OCI-LY7 (cell line): Measurements from ENCODE around the gene ADD2. TPM values are rescaled to one million over a fixed set of nuclear protein-coding genes. Genes with fewer than 3 reads are reported as not detected.

ENCODE experiments used
- BruUV-seq: library from RNA; stranded (reverse); fragments of 400-500 nt; replicated peaks from 2 replicates; lab custom pipeline; 2021; lab: Mats Ljungman, UMichigan
- CTCF ChIA-PET: fragments of 300-600 bp; sonication (Branson Sonifier 250); formaldehyde crosslinking; loops from one replicate; lab custom pipeline; 2022; ENCODE audit warnings: antibody characterized with exemption; ENCODE audit not compliant: unreplicated experiment; lab: Charles Lee
- POLR2A ChIA-PET: fragments of 300-600 bp; sonication (Branson Sonifier 250); formaldehyde crosslinking; loops from one replicate; lab custom pipeline; 2022; ENCODE audit warnings: antibody characterized with exemption; lab: Charles Lee
- DNase-seq: peaks from one replicate; pipeline ENCODE4 v3.0.0-alpha.2; 2015; ENCODE audit warnings: low spot score
- H2AFZ ChIP-seq: fragments of 200-600 bp; sonication (generic), shearing (Covaris generic); 2 replicates; pipeline ENCODE4 v1.6.1; 2014; ENCODE audit warnings: mild to moderate bottlenecking, antibody characterized with exemption, low read length, moderate library complexity
- H3K27ac ChIP-seq: fragments of 200-600 bp; sonication (generic); 2 replicates; pipeline ENCODE4 v1.5.1; 2014; ENCODE audit warnings: mixed run types, low read depth, mild to moderate bottlenecking, moderate library complexity, low read length, inconsistent platforms; ENCODE audit not compliant: poor library complexity, severe bottlenecking
- H3K36me3 ChIP-seq: fragments of 200-600 bp; sonication (generic); 2 replicates; pipeline ENCODE4 v1.6.1; 2014; ENCODE audit warnings: mild to moderate bottlenecking, antibody characterized with exemption, low read length, moderate library complexity, mixed read lengths; ENCODE audit not compliant: insufficient read depth
- H3K4me1 ChIP-seq: fragments of 200-600 bp; sonication (generic); 2 replicates; pipeline ENCODE4 v1.5.1; 2014; ENCODE audit warnings: mild to moderate bottlenecking, low read length; ENCODE audit not compliant: insufficient read depth, poor library complexity, severe bottlenecking
- H3K4me2 ChIP-seq: fragments of 200-600 bp; sonication (generic); 2 replicates; pipeline ENCODE4 v1.6.1; 2014; ENCODE audit warnings: mild to moderate bottlenecking, low read length
- H3K4me3 ChIP-seq: fragments of 200-600 bp; sonication (generic); 2 replicates; pipeline ENCODE4 v1.5.1; 2014; ENCODE audit warnings: mild to moderate bottlenecking, low read depth, low read length; ENCODE audit not compliant: poor library complexity, severe bottlenecking
- H3K79me2 ChIP-seq: fragments of 200-600 bp; sonication (generic); 2 replicates; pipeline ENCODE4 v1.6.1; 2016; ENCODE audit warnings: low read depth, mild to moderate bottlenecking, low read length, moderate library complexity, mixed read lengths; ENCODE audit not compliant: insufficient read depth
- H3K9me2 ChIP-seq: fragments of 200-600 bp; sonication (generic); 2 replicates; pipeline ENCODE4 v1.6.1; 2016; ENCODE audit warnings: mild to moderate bottlenecking, low read length, mixed read lengths; ENCODE audit not compliant: insufficient read depth
- H3K9me3 ChIP-seq: fragments of 200-600 bp; sonication (generic); 2 replicates; pipeline ENCODE4 v1.6.1; 2014; ENCODE audit warnings: mild to moderate bottlenecking, mixed run types, low read length, mixed read lengths
- H4K20me1 ChIP-seq: fragments of 200-600 bp; sonication (generic); 2 replicates; pipeline ENCODE4 v1.6.1; 2014; ENCODE audit warnings: mild to moderate bottlenecking, antibody characterized with exemption, low read length, moderate library complexity, mixed read lengths; ENCODE audit not compliant: insufficient read depth
- EZH2phosphoT487 ChIP-seq: fragments of 200-600 bp; sonication (generic); IDR thresholded peaks from 2 replicates; pipeline ENCODE4 v1.6.1; 2018; ENCODE audit warnings: low read depth, borderline replicate concordance, mild to moderate bottlenecking, mixed run types, antibody characterized with exemption, low read length, moderate library complexity, mixed read lengths
- intact Hi-C: fragments of 100-400 bp; cut with micrococcal nuclease; formaldehyde crosslinking; loops from one replicate; pipeline ENCODE4 v1.10.0; 2022; ENCODE audit not compliant: unreplicated experiment
- total RNA-seq, 2 experiments: library from RNA; depleted of rRNA in 1 of 2; stranded (reverse); fragments of >200 nt in 1 of 2; shearing (Covaris generic) in 1 of 2; gene quantifications; 2 replicates each; pipeline ENCODE4 v1.2.3, GENCODE V29; 2014 to 2022
- TF ChIP-seq, protein P1 (sequence below): fragments of 200-600 bp; sonication (generic); conservative IDR thresholded peaks from 2 replicates; pipeline ENCODE4 v1.5.1; 2014; ENCODE audit warnings: mild to moderate bottlenecking, antibody characterized with exemption, low read length, moderate library complexity, mixed read lengths

The ADD2 gene
- total RNA-seq, 2 experiments from 2014 or later = not detected

DNA sequence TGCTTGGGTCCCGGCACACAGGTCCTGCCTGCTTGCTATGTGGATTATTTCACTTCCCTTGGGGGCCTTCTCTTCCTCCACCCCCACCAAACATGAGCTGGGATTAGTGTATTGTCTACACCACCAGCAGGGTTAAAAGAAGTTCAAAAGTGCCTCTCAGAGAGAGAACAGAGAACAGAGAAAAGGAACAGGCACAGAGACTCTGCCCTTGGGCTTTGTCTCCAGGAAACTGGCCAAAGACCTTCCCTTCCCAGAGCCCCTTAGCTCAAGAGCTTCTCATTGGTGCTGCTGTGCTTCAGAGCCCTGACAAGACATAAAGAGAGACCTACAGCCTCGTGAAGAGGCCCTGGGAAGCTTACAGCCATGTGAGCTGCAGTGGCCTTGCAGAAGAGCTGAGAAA lies 29.5 kb upstream of the ADD2 start:
- no peaks in the 10 kb centered on the region for H3K9me2 ChIP-seq
- no peaks in the 10 kb centered on the region for H3K36me3 ChIP-seq
- intact Hi-C loops = no loop called here
- ChIA-PET POLR2A (no interaction called here), CTCF (no interaction called here)
- no peaks in the 10 kb centered on the region for H4K20me1 ChIP-seq
- no TSS peak for BruUV-seq
- H3K27ac ChIP-seq = no peak overlapping the region
- H3K4me1 ChIP-seq = no peaks in the 10 kb centered on the region
- TF ChIP-seq EZH2phosphoT487 = no peak
- TF ChIP-seq, protein P1, sequence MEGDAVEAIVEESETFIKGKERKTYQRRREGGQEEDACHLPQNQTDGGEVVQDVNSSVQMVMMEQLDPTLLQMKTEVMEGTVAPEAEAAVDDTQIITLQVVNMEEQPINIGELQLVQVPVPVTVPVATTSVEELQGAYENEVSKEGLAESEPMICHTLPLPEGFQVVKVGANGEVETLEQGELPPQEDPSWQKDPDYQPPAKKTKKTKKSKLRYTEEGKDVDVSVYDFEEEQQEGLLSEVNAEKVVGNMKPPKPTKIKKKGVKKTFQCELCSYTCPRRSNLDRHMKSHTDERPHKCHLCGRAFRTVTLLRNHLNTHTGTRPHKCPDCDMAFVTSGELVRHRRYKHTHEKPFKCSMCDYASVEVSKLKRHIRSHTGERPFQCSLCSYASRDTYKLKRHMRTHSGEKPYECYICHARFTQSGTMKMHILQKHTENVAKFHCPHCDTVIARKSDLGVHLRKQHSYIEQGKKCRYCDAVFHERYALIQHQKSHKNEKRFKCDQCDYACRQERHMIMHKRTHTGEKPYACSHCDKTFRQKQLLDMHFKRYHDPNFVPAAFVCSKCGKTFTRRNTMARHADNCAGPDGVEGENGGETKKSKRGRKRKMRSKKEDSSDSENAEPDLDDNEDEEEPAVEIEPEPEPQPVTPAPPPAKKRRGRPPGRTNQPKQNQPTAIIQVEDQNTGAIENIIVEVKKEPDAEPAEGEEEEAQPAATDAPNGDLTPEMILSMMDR = no peak
- no peak overlapping the region for H3K4me3 ChIP-seq
- H3K4me2 ChIP-seq = no peak overlapping the region
- no peaks in the 10 kb centered on the region for H3K79me2 ChIP-seq
- DNase-seq = no peak
- no peaks in the 10 kb centered on the region for H3K9me3 ChIP-seq
- no peak overlapping the region for H2AFZ ChIP-seq

DNA sequence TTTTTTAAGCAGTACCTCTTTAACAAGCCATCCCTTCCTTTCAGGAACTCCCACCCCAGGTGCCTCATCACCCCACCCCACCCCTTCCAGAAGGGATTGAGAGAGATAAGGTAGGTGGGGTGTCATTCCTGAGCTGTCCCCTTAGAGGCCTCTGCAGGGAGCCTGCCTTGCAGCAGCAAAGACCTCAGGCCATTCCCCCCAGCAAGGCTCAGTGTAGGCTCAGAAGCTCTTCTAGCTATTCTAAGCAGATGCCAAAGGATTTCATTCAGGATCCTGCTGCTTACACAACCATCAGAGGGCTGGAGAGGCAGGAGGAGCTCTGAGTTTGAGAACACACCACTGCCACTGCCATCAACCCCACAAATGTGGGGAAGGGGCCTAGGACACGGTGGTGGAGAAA lies 28.3 kb upstream of the ADD2 start:
- POLR2A ChIA-PET = interaction anchor here (0.5 kb wide), 1 partner anchor 405 kb away, joined by 4 read pairs; no protein-coding TSS in a partner anchor
- H3K4me3 ChIP-seq = no peak overlapping the region

More for the DNA sequence above, 28.3 kb upstream of the ADD2 start:
- CTCF ChIA-PET = no interaction called here
- DNase-seq = no peak
- Histone ChIP-seq H3K27ac (no peak overlapping the region), H3K36me3 (no peaks in the 10 kb centered on the region), H3K4me1 (no peaks in the 10 kb centered on the region), H3K4me2 (no peak overlapping the region), H2AFZ (no peak overlapping the region), H3K9me2 (no peaks in the 10 kb centered on the region), H3K79me2 (no peaks in the 10 kb centered on the region), H4K20me1 (no peaks in the 10 kb centered on the region), H3K9me3 (no peaks in the 10 kb centered on the region)
- no peak for TF ChIP-seq EZH2phosphoT487
- TF ChIP-seq, protein P1 = no peak
- BruUV-seq = no TSS peak
- intact Hi-C loops = no loop called here
